A673 (cell line): ENCODE data around the gene MRM1. TPM values are rescaled to one million over a fixed set of nuclear protein-coding genes. Genes with fewer than 3 reads are reported as not detected.

ENCODE experiments used
- BruUV-seq: library from RNA; stranded (reverse); fragments of 400-500 nt; replicated peaks from 2 replicates; lab custom pipeline; 2021; lab: Mats Ljungman, UMichigan
- CTCF ChIA-PET: fragments of 300-600 bp; sonication (Branson Sonifier 250); formaldehyde crosslinking; loops from one replicate; lab custom pipeline; 2022; ENCODE audit warnings: antibody characterized with exemption; lab: Charles Lee
- POLR2A ChIA-PET: fragments of 300-600 bp; sonication (Branson Sonifier 250); formaldehyde crosslinking; loops from one replicate; lab custom pipeline; 2022; ENCODE audit warnings: antibody characterized with exemption; ENCODE audit not compliant: low non-redundant PET; lab: Charles Lee
- DNase-seq: peaks from one replicate; pipeline ENCODE4 v3.0.0-alpha.2; 2015; ENCODE audit warnings: low spot score
- H3K27ac ChIP-seq: fragments of 200-600 bp; sonication (generic); 2 replicates; pipeline ENCODE4 v1.5.1; 2016; ENCODE audit warnings: mixed run types, low read depth, mild to moderate bottlenecking, mixed read lengths, antibody characterized with exemption, low read length; ENCODE audit not compliant: poor library complexity, severe bottlenecking
- H3K27me3 ChIP-seq: fragments of 200-600 bp; sonication (generic); replicated peaks from 2 replicates; pipeline ENCODE4 v1.6.1; 2017; ENCODE audit warnings: mixed run types, low read depth, mild to moderate bottlenecking, mixed read lengths, antibody characterized with exemption, low read length; ENCODE audit not compliant: insufficient read depth, poor library complexity
- H3K36me3 ChIP-seq: fragments of 200-600 bp; sonication (generic); 2 replicates; pipeline ENCODE4 v1.6.1; 2016; ENCODE audit warnings: mixed run types, mild to moderate bottlenecking, mixed read lengths, antibody characterized with exemption, low read length; ENCODE audit not compliant: insufficient read depth, poor library complexity, severe bottlenecking
- H3K4me1 ChIP-seq: fragments of 200-600 bp; sonication (generic); 2 replicates; pipeline ENCODE4 v1.6.1; 2017; ENCODE audit warnings: mixed run types, mild to moderate bottlenecking, mixed read lengths, antibody characterized with exemption, low read length; ENCODE audit not compliant: insufficient read depth, poor library complexity, severe bottlenecking
- H3K4me3 ChIP-seq: fragments of 200-600 bp; sonication (generic); 2 replicates; pipeline ENCODE4 v1.5.1; 2016; ENCODE audit warnings: low read depth, mixed run types, mild to moderate bottlenecking, mixed read lengths, low read length; ENCODE audit not compliant: poor library complexity, severe bottlenecking
- H3K9me3 ChIP-seq: fragments of 200-600 bp; sonication (generic); 2 replicates; pipeline ENCODE4 v1.6.1; 2016; ENCODE audit warnings: mixed run types, low read depth, mild to moderate bottlenecking, mixed read lengths, antibody characterized with exemption, low read length; ENCODE audit not compliant: poor library complexity, severe bottlenecking
- EZH2 ChIP-seq: fragments of 200-600 bp; sonication (generic); IDR thresholded peaks from 2 replicates; pipeline ENCODE4 v1.6.1; 2017; ENCODE audit warnings: borderline replicate concordance, low read depth, mild to moderate bottlenecking, mixed read lengths, antibody characterized with exemption, low read length; ENCODE audit not compliant: poor library complexity, severe bottlenecking
- intact Hi-C: fragments of 100-400 bp; cut with micrococcal nuclease; formaldehyde crosslinking; loops from one replicate; pipeline ENCODE4 v1.10.0; 2022; ENCODE audit not compliant: unreplicated experiment
- total RNA-seq: library from RNA; stranded (reverse); gene quantifications from 2 replicates; pipeline ENCODE4 v1.2.3, GENCODE V29; 2021
- TF ChIP-seq, protein P1 (sequence below): fragments of 300-800, 200-600 bp; sonication (generic); conservative IDR thresholded peaks from 2 replicates; pipeline ENCODE4 v1.5.1; 2017; ENCODE audit warnings: low read depth, mild to moderate bottlenecking, antibody characterized with exemption, low read length, moderate library complexity, mixed read lengths

MRM1 gene
- total RNA-seq, 1 experiment from 2014 or later = 6.5 TPM

GRCh38 chr17:36609498-36609862 is 8.1 kb downstream of the MRM1 start:
- H3K4me1 ChIP-seq = no peaks in the 10 kb centered on the region
- DNase-seq = no peak
- intact Hi-C loops = no loop called here
- CTCF ChIA-PET = no interaction called here
- TF ChIP-seq, protein P1, sequence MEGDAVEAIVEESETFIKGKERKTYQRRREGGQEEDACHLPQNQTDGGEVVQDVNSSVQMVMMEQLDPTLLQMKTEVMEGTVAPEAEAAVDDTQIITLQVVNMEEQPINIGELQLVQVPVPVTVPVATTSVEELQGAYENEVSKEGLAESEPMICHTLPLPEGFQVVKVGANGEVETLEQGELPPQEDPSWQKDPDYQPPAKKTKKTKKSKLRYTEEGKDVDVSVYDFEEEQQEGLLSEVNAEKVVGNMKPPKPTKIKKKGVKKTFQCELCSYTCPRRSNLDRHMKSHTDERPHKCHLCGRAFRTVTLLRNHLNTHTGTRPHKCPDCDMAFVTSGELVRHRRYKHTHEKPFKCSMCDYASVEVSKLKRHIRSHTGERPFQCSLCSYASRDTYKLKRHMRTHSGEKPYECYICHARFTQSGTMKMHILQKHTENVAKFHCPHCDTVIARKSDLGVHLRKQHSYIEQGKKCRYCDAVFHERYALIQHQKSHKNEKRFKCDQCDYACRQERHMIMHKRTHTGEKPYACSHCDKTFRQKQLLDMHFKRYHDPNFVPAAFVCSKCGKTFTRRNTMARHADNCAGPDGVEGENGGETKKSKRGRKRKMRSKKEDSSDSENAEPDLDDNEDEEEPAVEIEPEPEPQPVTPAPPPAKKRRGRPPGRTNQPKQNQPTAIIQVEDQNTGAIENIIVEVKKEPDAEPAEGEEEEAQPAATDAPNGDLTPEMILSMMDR = no peak
- TF ChIP-seq EZH2 = no peak
- H3K9me3 ChIP-seq = no peaks in the 10 kb centered on the region
- BruUV-seq = no TSS peak
- no peaks in the 10 kb centered on the region for H3K36me3 ChIP-seq
- H3K27me3 ChIP-seq = no peaks in the 10 kb centered on the region
- no peak overlapping the region for H3K4me3 ChIP-seq
- no peak overlapping the region for H3K27ac ChIP-seq
- POLR2A ChIA-PET = no interaction called here

DNA sequence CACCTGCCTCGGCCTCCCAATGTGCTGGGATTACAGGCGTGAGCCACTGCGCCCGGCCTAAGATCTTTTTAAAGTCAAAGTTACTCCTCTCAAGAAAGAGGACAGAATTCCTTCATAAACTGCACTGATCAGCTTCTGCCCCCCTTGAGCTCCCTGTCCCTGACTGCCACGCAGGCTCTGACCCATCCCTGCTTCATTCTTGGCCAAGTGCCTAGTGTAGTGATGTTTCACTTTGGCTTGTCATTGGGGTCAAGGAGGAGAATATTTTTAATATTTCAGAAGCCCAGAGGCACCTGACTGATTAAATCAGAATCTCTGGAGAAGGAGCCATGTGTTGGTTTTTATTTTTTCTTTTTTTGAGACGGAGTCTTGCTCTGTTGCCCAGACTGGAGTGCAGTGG is 9.1 kb downstream of the MRM1 start:
- no TSS peak for BruUV-seq
- intact Hi-C loops = no loop called here
- no peak overlapping the region for H3K27ac ChIP-seq
- H3K36me3 ChIP-seq = no peaks in the 10 kb centered on the region
- TF ChIP-seq EZH2 = no peak
- TF ChIP-seq, protein P1 = no peak
- CTCF ChIA-PET = no interaction called here
- DNase-seq = no peak
- POLR2A ChIA-PET = no interaction called here
- H3K4me3 ChIP-seq = no peak overlapping the region
- H3K27me3 ChIP-seq = no peaks in the 10 kb centered on the region
- no peaks in the 10 kb centered on the region for H3K9me3 ChIP-seq
- H3K4me1 ChIP-seq = no peaks in the 10 kb centered on the region

DNA sequence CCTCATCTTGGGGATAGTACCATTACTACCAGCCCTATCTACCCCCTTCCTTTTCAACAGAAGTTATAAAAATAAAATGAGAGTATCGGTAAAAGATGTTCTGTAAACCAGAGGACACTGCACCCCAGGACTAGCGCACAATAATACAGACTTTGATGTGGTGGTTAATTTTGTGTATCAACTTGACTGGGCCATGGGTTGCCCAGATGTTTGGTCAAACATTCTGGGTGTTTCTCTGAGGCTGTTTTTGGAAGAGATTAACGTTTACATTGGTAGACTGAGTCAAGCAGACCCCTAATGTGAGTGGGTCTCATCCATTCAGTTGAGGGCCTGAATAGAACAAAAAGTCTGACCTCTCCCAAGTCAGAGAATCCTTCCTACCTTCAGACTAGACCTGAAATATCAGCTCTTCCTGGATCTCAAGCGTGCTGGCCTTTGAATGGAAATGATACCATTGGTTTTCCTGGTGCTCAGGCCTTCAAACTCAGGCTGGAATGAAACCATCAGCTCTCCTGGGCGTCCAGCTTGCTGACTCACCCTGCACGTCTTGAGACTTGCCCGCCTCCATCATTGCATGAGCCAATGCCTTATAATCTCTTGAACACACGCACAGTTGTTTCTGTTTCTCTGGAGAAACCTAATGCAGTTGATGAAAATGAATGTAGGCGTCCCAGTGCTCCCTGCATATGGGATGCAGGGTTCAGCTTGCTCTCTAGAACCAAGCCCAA is 10.1 kb downstream of the MRM1 start:
- intact Hi-C loops = no loop called here
- DNase-seq = no peak
- ChIA-PET CTCF (no interaction called here), POLR2A (interaction anchor here (0.7 kb wide), 1 partner anchor 1619 kb away, joined by 3 read pairs; no protein-coding TSS in a partner anchor)
- no peak overlapping the region for H3K4me3 ChIP-seq
- no peaks in the 10 kb centered on the region for H3K36me3 ChIP-seq
- no peak overlapping the region for H3K27ac ChIP-seq
- H3K9me3 ChIP-seq = no peaks in the 10 kb centered on the region
- H3K27me3 ChIP-seq = no peaks in the 10 kb centered on the region
- no peaks in the 10 kb centered on the region for H3K4me1 ChIP-seq
- BruUV-seq = no TSS peak
- TF ChIP-seq, protein P1 = no peak
- no peak for TF ChIP-seq EZH2
